Prostate gland (tissue), 2 donors: ENCODE measurements around the gene EOGT.

ENCODE experiments used
- POLR2AphosphoS5 ChIP-seq: sonication (generic); formaldehyde crosslinking; IDR thresholded peaks from one replicate; pipeline ENCODE4 v1.6.1; 2017; ENCODE audit warnings: antibody characterized with exemption
- TF ChIP-seq, protein P1 (sequence below), 4 experiments: fragments of 200-600 bp in 2 of 4; fragments of 450-650 bp in 2 of 4; sonication (generic) in 2 of 4; IDR thresholded peaks; 1 replicate in 3 of 4; 2 replicates in 1 of 4; pipeline ENCODE4 v1.5.1; 2016 to 2019; ENCODE audit warnings: antibody characterized with exemption in 4 of 4, mild to moderate bottlenecking in 2 of 4, moderate library complexity in 2 of 4

DNA sequence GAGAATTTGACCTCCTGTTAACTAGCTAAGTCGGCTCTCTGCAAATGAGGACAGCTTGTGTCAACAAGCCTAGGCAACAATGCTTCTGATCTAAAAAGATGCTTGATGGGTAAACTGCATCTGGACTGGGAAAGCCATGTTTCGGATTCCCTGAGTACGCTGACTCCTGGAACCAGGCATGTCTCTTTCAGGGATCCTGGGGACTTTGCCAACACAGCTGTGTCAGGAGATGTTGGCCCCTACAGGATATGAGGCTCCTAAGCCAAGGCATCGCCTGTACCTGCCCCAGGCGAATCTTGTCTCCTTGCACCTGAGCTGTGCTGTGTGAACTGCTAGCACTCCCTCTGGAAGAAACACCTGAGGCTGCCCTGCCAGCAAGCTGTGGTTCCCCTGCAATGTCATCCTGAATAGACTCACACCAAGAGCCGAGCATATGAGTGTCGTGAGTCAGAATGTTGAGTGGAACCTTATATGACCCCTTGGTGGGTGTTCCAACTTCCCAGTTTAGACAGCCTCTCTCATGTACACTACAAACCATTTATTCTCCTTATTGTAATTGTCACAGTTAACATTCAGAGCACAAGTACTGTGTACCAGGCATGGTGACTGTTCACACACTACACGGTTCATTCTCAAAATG lies 17.0 kb downstream of the EOGT start:
- TF ChIP-seq, protein P1, sequence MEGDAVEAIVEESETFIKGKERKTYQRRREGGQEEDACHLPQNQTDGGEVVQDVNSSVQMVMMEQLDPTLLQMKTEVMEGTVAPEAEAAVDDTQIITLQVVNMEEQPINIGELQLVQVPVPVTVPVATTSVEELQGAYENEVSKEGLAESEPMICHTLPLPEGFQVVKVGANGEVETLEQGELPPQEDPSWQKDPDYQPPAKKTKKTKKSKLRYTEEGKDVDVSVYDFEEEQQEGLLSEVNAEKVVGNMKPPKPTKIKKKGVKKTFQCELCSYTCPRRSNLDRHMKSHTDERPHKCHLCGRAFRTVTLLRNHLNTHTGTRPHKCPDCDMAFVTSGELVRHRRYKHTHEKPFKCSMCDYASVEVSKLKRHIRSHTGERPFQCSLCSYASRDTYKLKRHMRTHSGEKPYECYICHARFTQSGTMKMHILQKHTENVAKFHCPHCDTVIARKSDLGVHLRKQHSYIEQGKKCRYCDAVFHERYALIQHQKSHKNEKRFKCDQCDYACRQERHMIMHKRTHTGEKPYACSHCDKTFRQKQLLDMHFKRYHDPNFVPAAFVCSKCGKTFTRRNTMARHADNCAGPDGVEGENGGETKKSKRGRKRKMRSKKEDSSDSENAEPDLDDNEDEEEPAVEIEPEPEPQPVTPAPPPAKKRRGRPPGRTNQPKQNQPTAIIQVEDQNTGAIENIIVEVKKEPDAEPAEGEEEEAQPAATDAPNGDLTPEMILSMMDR (IDR thresholded peaks at IDR 0.05), result no peak
- TF ChIP-seq POLR2AphosphoS5, result no peak
